AG08396 (cell line): ENCODE measurements around the gene PHF13.

Experiments
- DNase-seq: peaks from one replicate; pipeline ENCODE4 v3.0.0; 2012; ENCODE audit warnings: low spot score, mixed read lengths

Gene PHF13

DNA sequence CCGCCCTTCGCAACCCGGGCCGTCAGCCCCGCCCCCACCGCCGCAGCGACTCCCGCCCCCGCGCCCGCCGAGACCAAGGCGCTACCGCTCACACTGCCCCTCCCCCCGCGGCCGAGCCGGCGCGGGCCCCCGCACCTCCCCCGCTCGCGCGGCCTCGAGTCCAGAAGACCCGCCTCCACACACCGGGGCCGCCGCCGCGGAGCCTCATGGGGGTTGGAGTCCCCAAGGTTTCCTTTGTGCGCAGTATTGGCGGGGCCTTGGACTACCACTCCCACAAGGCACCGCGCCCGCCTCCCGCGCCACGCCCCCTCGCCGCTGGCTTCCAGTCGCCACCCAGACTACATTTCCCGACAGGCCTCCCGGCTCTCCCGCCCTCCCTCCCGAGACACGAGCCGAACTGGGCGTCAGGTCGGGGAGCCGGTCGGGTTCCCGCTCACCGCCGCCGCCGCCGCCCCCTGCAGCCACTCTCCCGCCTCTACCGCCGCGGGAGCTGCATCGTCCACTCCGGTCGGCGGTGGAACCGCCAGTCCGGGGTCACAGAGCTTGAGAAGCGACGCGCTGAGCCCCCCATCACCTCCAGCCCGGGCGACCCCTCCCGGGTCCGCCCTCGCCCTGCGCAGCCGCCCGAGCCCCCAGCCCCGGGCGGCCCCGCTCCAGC lies at the start of gene PHF13:
Gene PHF13, plus strand, starts transcription at position 371 of the 658 bp plus-strand sequence. CDS start 336 bp downstream, outside the sequence.
- peak; percentile 99 for DNase-seq

GRCh38 chr1:6569033-6569432 lies 44.5 kb upstream of the PHF13 start:
- no peak for DNase-seq

- DNase-seq: no peak
Observed at GRCh38 chr1:6570100-6570499, 43.4 kb upstream of the PHF13 start.

DNA sequence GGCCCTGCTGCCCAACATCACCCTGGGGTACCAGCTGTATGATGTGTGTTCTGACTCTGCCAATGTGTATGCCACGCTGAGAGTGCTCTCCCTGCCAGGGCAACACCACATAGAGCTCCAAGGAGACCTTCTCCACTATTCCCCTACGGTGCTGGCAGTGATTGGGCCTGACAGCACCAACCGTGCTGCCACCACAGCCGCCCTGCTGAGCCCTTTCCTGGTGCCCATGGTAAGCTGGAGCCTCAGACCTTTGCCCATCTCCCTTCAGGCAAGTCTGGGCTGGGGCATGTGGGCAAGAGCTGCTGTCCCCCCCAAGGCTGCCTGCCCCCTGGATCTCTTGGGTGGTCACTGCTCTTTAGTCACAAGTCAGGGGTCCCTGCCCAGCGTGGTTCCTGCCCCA lies 42.5 kb upstream of the PHF13 start:
- no peak for DNase-seq

DNA sequence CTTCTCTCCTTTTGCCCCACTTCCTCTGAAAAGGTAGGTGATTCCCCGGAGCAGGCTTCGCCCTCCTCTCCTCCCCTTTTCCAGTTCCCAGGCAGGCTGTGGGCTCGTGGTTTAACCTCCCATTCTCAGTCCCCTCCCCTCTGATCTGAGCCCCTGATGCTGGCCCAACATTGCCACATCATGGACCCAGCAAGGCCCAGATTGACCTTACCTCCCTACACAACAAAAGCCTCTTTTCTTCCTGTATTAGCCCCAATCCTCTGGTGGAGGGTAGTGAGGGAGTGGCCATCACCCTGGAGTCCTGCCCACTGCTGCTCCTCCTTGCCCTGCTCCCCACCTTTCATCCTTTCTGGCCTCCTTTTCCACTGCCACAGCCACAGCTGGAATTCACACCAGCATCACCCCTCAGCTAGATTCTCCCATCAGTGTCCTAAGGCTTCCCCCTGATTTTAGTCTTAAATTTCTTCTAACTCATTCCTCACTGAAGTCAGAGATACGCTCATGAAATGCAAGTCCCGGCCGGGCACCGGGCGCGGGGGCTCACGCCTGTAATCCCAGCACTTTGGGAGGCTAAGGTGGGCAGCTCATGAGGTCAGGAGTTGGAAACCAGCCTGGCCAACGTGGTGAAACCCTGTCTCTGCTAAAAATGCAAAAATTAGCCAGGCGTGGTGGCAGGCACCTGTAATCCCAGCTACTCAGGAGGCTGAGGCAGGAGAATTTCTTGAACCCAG lies 40.7 kb upstream of the PHF13 start:
- DNase-seq: no peak

GRCh38 chr1:6574025-6574620 lies 39.4 kb upstream of the PHF13 start:
- no peak for DNase-seq

- no peak for DNase-seq
Observed at GRCh38 chr1:6574818-6575217, 38.7 kb upstream of the PHF13 start.

DNA sequence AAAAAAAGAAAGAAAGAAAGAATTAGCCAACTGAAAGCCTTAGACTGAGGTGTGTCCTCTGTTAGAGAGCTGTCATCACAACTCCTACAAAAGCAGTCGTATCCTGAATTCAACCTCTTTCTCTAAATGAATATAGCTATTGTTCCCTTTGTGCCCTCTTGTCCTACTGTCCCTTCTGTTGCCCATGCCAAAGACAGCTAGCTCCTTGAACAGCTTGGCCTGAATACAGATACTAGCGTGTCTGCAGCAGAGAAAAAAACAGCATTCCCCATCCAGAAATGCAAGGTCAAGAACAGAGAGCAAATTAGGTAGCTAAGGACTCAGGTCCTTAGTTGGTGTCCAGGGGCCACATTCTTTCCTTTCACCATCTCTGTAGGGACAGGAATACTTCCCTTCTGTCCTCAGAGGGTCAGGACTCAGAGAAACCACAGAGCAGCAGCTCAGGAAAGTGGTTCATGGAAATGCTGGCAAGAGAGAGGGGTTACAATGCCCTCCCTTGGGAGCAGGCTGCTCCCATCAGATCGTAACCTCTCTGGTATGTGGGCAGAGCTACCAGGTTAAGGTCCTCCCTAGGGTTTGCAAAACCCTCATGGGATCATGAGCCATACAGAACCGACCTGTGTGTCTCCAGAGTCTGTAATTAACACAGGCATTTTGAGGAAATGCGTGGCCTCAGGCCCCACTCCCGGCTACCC lies 35.6 kb upstream of the PHF13 start:
- DNase-seq: no peak

GRCh38 chr1:6578624-6579373 lies 34.7 kb upstream of the PHF13 start:
- DNase-seq: no peak

- peak; percentile 100 for DNase-seq
Observed at GRCh38 chr1:6579374-6580118, 34.0 kb upstream of the PHF13 start, which contains the start of gene ZBTB48. TSS of gene ZBTB48 (plus strand) at chr1:6579994. CDS start at chr1:6580610, 616 bp downstream.

- DNase-seq: no peak
Observed at GRCh38 chr1:6580119-6580592, 33.4 kb upstream of the PHF13 start.

- DNase-seq: no peak
Observed at GRCh38 chr1:6580593-6581409, 32.7 kb upstream of the PHF13 start.

DNA sequence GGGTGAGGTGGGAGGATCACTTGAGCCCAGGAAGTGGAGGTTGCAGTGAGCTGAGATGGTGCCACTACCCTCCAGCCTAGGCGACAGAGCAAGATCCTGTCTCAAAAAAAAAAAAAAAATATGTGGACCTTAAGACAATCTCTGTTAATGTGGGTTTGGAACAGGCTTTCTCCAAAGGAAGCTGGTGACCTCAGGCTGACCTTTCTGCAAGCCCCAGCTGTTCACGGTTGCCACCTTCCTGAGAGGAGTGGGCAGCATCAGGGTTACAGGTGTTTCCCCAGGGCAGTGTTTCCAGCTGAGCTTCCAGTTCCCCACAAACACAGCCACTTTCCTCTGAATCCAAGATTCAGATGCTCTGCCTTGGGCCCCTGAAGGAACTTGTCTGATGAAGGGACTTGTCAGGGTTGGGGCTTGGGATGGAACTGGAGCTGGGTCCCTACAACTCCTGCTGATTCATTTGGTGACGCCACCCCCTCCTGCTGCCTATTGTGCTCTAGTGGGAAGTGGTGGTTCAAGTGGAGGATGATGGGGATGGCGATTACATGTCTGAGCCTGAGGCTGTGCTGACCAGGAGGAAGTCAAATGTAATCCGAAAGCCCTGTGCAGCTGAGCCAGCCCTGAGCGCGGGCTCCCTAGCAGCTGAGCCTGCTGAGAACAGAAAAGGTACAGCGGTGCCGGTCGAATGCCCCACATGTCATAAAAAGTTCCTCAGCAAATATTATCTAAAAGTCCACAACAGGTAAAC lies 31.8 kb upstream of the PHF13 start:
- no peak for DNase-seq

DNA sequence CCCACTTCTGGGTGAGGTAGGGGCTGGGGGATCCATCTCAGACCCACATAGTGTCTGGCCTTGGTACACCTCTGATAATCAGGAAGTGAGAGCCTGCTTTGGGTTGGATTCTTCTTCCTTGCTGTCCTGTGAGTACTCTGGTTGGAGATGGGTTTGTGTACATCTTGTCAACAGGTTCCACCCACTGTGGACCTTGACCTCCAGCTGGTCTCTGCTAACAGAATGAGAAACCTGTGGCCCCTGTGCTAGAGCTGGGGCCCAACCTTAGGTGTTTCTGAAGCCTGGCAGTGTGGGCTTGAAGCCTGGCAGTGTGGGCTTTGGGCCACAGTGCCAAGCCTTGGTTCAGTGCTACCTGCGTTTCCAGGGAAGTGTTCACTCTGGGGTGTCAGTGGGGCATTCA lies 31.2 kb upstream of the PHF13 start:
- DNase-seq: no peak

DNA sequence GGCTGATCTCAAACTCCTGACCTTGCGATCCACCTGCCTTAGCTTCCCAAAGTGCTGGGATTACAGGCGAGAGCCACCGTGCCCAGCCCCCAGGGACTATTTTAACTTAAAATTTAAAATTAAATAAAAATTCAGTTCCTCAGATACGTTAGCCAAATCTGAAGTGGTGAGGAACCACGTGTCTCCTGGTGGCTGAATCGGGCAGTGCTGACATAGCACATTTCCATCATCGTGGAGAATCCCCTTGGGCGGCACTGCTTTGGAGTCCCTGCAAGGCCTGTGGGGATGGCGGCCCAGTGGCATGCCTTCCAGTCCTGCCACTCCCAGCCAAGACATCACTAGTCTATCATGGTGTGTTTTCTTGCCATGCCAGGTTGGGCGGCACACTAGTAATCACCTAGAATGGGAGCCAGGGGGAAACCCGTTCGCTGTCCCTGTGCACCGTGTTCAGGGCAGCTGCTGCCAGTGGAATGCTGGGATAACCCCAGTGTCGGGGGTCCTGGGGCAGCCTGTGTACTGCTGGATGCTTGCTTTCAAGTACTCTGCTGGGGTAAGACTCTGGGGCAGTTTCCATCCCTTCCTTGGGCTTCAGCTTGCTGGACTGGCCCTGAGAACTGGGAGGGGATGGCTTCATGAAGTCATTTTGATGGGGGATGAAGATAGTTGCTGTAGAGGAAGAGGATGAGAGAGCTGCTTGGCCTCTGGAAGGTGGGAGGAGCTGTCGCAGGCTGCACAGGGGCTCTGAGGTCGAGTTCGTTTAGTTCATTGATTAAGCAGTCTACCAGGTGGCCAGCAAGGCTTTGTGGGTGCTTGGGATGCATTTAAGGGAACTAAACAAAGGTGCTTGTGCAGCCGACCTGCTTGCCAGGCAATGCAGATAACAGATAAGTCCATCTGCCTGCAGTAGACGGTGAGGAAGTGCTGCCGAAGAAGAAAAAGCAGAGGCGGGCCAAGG lies 29.1 kb upstream of the PHF13 start:
- DNase-seq: no peak

GRCh38 chr1:6585081-6585722 lies 28.3 kb upstream of the PHF13 start:
- peak; percentile 4 for DNase-seq

DNA sequence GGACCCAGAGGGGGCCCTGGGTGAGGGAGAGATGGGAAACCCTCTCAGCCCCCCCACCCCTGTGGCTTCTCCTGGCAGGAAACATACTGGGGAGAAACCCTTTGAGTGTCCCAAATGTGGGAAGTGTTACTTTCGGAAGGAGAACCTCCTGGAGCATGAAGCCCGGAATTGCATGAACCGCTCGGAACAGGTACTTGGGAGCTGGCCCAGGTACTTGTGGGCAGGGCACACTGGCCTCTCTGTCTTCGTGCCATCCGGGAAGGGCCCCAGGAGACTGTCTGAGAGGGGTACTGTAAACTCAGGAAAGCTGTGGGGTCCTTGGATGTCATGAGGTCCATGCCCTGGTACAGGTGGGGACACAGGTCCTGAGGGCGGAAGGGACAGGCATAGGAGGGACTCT lies 27.7 kb upstream of the PHF13 start:
- peak; percentile 2 for DNase-seq

GRCh38 chr1:6586404-6586816 lies 27.1 kb upstream of the PHF13 start:
- peak; percentile 4 for DNase-seq
